Stimulated activated naive B cell treated with anti-CD40 and anti-IgM and Interleukin-4, amounts not matched to agents 10 μg/mL and 1 μg/mL and 100 μg/mL, for 72 hours (primary cell): ENCODE data around the gene IL10RA.
A peak's percentile ranks its signal among the peaks of the same experiment; 100 is the strongest.

ENCODE experiments used
- ATAC-seq, 2 donors: fragments of 150-1000 bp; cut with Tn5 transposase; replicated peaks; 2 replicates each; pipeline ENCODE4 v1.10.0; 2021; ENCODE audit warnings: moderate library complexity in 1 of 2
- DNase-seq: peaks from one replicate; pipeline ENCODE4 v3.0.0; 2021
- H3K27ac Mint-ChIP-seq: one replicate; pipeline ENCODE4 v1.8.0; 2022; ENCODE audit warnings: mild to moderate bottlenecking, mixed read lengths
- H3K27me3 Mint-ChIP-seq, 2 donors: one replicate each; pipeline ENCODE4 v1.8.0; 2022; ENCODE audit warnings: mixed read lengths in 2 of 2
- H3K36me3 Mint-ChIP-seq, 2 donors: one replicate each; pipeline ENCODE4 v1.8.0; 2022; ENCODE audit warnings: mixed read lengths in 2 of 2, mild to moderate bottlenecking in 1 of 2
- H3K4me1 Mint-ChIP-seq, 2 donors: one replicate each; pipeline ENCODE4 v1.8.0; 2022; ENCODE audit warnings: mixed read lengths in 2 of 2, mild to moderate bottlenecking in 1 of 2
- H3K4me3 Mint-ChIP-seq, 2 donors: one replicate each; pipeline ENCODE4 v1.8.0; 2022; ENCODE audit warnings: mild to moderate bottlenecking in 2 of 2, mixed read lengths in 2 of 2, moderate library complexity in 1 of 2
- H3K9me3 Mint-ChIP-seq, 2 donors: one replicate each; pipeline ENCODE4 v1.8.0; 2022; ENCODE audit warnings: mixed read lengths in 2 of 2, mild to moderate bottlenecking in 1 of 2

The IL10RA gene

DNA sequence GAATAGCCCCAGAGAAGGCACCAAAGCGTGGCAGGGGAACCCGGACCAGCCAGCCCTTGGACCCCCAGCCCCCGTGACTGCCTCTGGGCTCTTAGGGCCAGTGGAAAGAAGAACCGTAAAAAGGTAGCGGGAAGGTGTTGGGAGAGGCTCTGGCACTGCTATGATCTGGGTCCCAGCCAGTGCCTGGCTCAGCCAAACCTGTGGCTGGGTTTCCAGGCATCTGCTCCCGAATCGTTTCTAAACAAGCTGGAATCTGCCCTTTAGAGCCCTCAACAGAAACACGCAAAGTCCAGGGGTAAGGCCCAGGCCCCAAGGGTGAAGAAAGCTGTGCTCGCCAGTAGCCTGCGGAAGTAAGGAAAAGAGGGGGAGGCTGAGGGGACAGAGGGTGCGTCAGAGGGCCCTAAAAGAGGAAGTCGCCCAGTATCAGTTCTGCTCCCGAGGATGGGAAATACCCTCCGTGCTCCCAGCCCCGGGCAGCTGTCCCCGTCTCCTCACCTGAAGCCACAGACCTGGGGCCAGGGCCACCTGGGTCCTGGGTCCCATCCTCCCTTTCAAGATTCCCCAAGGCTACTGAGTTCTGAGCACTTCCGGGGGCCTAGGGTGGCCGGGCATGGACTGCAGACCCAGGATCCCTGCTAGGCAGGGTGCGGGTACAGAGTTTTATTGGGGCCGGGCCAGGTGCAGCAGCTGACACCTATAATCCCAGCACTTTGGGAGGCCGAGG is 24.7 kb downstream of the IL10RA start:
- ATAC-seq, result peak; percentile 80 to 85
- Mint-ChIP-seq H3K4me3 (peak overlapping the region; percentile 35 to 53), H3K27me3 (no peaks in the 10 kb centered on the region), H3K4me1 (peaks cover 77 to 100% of the 10 kb centered on the region in 2 donors), H3K36me3 (peaks cover 10 to 21% of the 10 kb centered on the region in 2 donors), H3K27ac (peak overlapping the region; percentile 90), H3K9me3 (peaks cover 5 to 7% of the 10 kb centered on the region in 2 donors)
- DNase-seq, result peak; percentile 92

DNA sequence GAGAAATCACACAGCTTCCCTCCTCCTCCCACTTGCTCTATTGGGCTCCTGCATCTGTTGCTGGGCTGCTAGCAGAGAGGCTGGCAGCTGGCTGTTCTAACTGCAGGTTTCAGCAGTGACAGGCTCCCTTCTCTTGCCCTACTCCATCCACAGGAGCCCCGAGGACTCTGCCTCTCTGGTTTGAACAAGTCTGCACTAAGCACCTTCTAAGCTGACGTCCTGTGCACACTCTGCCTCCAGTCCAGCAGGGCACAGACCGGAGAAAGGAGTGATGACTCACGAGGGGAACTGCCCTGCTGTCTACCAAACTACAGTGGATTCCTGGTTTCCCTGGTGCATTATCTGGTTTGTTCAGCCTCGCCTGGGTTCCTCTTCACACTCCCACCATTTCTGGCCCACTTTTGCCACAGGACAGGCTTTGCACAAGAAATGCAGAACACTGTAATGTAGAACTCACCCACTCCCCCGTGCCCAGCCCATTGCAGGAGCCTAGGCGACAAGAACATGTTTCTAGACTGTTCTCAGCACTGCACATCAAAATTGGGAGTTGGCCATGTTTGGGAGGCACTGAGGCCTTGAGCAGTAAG is 26.0 kb downstream of the IL10RA start:
- Mint-ChIP-seq H3K4me1 (peaks cover 77 to 100% of the 10 kb centered on the region in 2 donors), H3K9me3 (peaks cover 5 to 11% of the 10 kb centered on the region in 2 donors), H3K36me3 (peaks cover 17 to 33% of the 10 kb centered on the region in 2 donors), H3K27ac (peak overlapping the region; percentile 90), H3K27me3 (no peaks in the 10 kb centered on the region), H3K4me3 (peak overlapping the region; percentile 18 to 37)
- peak; percentile 68 for DNase-seq
- ATAC-seq, result peak; percentile 42 to 54

DNA sequence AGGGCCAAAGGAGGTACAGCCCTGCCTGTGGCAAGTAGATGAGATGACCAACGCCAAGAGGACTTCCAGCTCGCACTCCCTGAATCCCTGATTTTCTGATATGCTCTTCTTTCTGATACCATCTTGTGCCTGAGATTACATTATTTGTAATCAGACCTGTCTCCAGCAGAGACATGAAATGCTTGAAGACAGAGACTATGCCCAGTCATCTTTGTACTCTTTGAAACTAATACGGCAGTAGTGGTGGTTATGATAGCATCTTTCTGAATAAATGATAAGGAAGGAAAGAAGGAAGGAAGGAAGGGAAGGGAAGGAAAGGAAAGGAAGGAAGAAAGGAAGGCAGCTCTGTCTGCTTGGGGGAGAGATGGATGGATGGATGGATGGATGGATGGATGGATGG is 27.8 kb downstream of the IL10RA start:
- H3K4me3 Mint-ChIP-seq, result peak overlapping the region in 1 of 2 donors; percentile 28
- peaks cover 24 to 43% of the 10 kb centered on the region in 2 donors for H3K36me3 Mint-ChIP-seq
- DNase-seq (no peak), ATAC-seq (no peak)
- peaks cover 17 to 20% of the 10 kb centered on the region in 2 donors for H3K9me3 Mint-ChIP-seq
- peaks cover 66 to 90% of the 10 kb centered on the region in 2 donors for H3K4me1 Mint-ChIP-seq
- peak overlapping the region; percentile 90 for H3K27ac Mint-ChIP-seq
- no peaks in the 10 kb centered on the region for H3K27me3 Mint-ChIP-seq

DNA sequence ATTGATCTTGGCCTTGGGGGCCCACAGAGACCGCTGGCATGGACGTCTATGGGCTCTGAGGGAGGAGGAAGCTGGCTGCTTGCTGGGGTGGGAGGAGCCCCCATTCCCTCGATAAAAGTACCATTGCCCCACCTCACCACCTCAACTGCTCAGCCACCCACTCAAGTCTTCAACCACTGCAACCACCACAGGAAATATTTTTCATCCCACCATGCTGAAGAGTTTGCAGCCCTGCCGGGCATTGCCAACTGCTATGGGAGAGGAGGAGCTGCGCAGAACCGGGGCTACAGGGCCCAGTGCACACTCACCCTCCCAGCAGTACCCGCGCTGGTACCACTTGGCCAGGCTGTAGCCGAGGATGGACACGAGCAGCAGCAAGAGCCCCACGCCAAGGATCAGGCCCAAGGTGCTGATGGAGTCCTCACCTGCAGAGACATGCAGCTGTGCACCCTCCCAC is 29.2 kb downstream of the IL10RA start:
- Mint-ChIP-seq H3K27me3 (no peaks in the 10 kb centered on the region), H3K4me1 (peaks cover 56 to 76% of the 10 kb centered on the region in 2 donors), H3K9me3 (peaks cover 23 to 24% of the 10 kb centered on the region in 2 donors), H3K4me3 (peak overlapping the region; percentile 61 to 62), H3K27ac (peak overlapping the region; percentile 90), H3K36me3 (peaks cover 24 to 45% of the 10 kb centered on the region in 2 donors)
- ATAC-seq, result no peak
- DNase-seq, result peak; percentile 31

DNA sequence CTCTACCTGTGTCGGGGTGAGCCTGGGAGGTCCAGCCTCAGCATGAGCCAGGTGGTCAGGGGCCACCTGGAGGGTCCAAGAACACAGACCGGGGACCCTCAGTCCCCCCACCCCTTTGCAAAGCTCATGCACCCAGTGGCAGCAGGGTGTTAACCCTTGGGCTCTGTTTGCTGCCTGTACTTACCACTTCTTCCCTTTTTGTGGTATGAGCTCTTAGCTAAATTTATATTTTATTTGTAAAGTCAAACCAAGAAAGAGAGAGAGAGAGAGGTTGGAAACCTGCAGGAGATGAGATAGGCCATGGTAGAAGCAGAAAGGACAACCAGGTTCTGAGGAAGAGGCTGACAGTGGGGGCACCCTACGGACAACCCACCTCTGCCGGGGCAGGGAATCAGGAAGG is 29.9 kb downstream of the IL10RA start:
- Mint-ChIP-seq H3K27ac (peak overlapping the region; percentile 90), H3K4me3 (peak overlapping the region; percentile 61 to 62), H3K36me3 (peaks cover 24 to 45% of the 10 kb centered on the region in 2 donors), H3K27me3 (no peaks in the 10 kb centered on the region), H3K4me1 (peaks cover 49 to 69% of the 10 kb centered on the region in 2 donors), H3K9me3 (peaks cover 26 to 27% of the 10 kb centered on the region in 2 donors)
- DNase-seq, result no peak
- ATAC-seq, result peak; percentile 54 to 58

DNA sequence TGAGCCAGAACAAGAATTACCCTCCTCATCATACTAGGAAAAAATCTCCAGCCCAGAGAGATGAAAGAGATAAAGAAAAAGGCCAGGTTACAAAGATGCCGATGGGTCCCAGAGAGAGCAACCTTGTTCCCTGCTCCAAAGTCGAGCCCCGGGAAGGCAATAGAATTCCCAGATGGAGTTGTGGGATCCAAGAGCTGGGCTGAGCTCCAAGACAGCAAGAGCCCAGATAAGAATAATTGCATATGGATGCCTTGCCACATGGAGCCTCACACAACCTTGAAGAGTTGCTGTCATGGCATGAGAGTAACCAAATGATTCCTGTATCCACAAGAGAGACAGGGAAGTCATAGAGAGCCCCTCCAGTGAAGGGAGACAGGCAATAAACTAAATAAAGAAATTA is 30.9 kb downstream of the IL10RA start:
- ATAC-seq (no peak), DNase-seq (no peak)
- H3K36me3 Mint-ChIP-seq, result peaks cover 24 to 45% of the 10 kb centered on the region in 2 donors
- H3K9me3 Mint-ChIP-seq, result peaks cover 26 to 27% of the 10 kb centered on the region in 2 donors
- H3K4me3 Mint-ChIP-seq, result no peak overlapping the region
- no peaks in the 10 kb centered on the region for H3K27me3 Mint-ChIP-seq
- peaks cover 41 to 59% of the 10 kb centered on the region in 2 donors for H3K4me1 Mint-ChIP-seq
- no peak overlapping the region for H3K27ac Mint-ChIP-seq

DNA sequence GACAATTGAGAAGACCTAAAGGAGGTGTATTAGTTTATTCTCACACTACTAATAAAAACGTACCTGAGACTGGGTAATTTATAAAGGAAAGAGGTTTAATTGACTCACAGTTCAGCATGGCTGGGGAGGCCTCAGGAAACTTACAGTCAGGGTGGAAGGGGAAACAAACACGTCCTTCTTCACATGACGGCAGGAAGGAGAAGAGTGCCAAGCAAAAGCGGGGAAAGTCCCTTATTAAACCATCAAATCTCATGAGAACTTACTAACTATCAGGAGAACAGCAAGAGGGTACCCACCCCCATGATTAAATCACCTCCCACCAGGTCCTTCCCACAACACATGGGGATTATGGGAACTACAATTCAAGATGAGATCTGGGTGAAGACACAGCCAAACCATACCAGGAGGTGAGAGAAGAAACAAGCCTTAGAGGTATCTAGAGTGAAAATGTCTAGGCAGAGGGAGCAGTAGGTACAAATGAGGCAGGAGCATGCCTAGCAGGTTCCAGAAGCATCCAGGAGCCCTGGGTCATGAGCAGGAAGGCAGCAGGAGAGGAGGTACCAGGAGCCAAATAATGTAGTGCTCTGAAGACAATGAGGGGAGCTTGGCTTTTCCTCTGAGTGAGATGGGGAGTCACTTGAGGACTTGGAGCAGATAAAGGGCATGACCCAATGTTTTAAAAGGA is 31.6 kb downstream of the IL10RA start:
- DNase-seq (no peak), ATAC-seq (no peak)
- peaks cover 37 to 53% of the 10 kb centered on the region in 2 donors for H3K4me1 Mint-ChIP-seq
- peaks cover 24 to 45% of the 10 kb centered on the region in 2 donors for H3K36me3 Mint-ChIP-seq
- H3K27ac Mint-ChIP-seq, result no peak overlapping the region
- H3K9me3 Mint-ChIP-seq, result peaks cover 26 to 27% of the 10 kb centered on the region in 2 donors
- H3K27me3 Mint-ChIP-seq, result no peaks in the 10 kb centered on the region
- no peak overlapping the region for H3K4me3 Mint-ChIP-seq

DNA sequence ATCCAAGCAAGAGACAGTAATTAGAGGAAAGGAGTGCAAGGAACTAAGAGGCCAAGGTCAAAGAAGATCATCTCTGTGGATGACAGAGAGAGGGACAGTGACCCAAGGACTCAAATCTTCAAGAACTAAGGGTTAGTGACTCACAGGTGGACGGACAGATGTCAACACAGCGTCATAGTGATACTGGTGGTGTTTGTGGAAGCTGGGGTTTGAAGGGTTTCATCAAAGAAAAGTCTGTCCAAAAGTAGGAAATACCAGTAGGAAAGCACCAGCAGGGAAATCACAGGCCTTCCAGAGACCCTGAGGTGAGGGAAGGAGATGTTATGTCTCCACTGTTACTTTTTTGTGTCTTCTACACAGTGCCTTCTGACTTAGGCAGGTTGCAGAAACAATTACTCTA is 32.2 kb downstream of the IL10RA start:
- DNase-seq (no peak), ATAC-seq (no peak)
- H3K4me3 Mint-ChIP-seq, result no peak overlapping the region
- peaks cover 31 to 46% of the 10 kb centered on the region in 2 donors for H3K4me1 Mint-ChIP-seq
- H3K9me3 Mint-ChIP-seq, result peaks cover 26 to 27% of the 10 kb centered on the region in 2 donors
- no peaks in the 10 kb centered on the region for H3K27me3 Mint-ChIP-seq
- H3K36me3 Mint-ChIP-seq, result peaks cover 21 to 41% of the 10 kb centered on the region in 2 donors
- H3K27ac Mint-ChIP-seq, result no peak overlapping the region

DNA sequence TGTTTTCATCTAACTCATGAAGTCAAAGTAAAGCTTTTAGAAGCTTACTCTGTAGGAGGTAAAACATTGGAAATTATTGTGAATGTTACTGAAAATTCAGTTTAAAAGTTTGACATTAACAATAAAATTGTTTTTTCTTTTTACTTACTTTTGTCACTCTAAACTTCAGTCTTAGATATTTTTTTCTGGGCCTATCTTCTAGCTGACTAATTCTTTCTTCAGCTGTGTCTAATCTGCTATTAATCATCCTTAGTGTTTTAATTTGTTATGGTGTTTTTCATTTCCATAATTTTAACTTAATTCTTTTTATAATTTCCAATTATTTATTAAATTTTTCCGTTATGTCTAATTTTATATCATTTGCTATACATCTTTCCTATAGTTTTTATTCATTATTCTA is 35.0 kb downstream of the IL10RA start:
- H3K36me3 Mint-ChIP-seq, result peaks cover 17 to 26% of the 10 kb centered on the region in 2 donors
- ATAC-seq (no peak), DNase-seq (no peak)
- H3K4me3 Mint-ChIP-seq, result no peak overlapping the region
- no peaks in the 10 kb centered on the region for H3K27me3 Mint-ChIP-seq
- peaks cover 22 to 25% of the 10 kb centered on the region in 2 donors for H3K9me3 Mint-ChIP-seq
- H3K27ac Mint-ChIP-seq, result no peak overlapping the region
- peaks cover 17 to 30% of the 10 kb centered on the region in 2 donors for H3K4me1 Mint-ChIP-seq

DNA sequence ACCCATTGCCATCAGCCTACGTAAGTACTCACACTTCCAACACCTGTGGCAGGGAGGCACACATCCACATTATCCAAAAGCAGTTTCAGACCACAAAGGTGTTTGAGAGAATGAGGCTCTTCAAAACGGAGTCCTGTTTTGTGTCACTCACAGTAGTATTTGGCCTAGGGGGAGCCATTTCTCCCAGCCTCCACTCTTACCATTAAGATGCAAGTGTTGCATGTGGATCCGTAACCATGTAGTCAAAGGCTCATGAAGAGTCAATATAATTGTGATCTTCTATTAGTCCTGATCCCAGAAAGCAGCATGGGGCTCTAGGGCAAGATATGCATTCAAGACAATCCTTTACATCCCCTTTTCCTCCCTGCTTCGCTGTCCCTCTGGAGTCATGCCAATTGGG is 41.5 kb downstream of the IL10RA start:
- Mint-ChIP-seq H3K27me3 (no peaks in the 10 kb centered on the region), H3K27ac (no peak overlapping the region), H3K4me3 (no peak overlapping the region), H3K36me3 (no peaks in the 10 kb centered on the region), H3K4me1 (peaks cover 17 to 36% of the 10 kb centered on the region in 2 donors), H3K9me3 (peaks cover 0 to 5% of the 10 kb centered on the region in 2 donors)
- DNase-seq (no peak), ATAC-seq (no peak)

DNA sequence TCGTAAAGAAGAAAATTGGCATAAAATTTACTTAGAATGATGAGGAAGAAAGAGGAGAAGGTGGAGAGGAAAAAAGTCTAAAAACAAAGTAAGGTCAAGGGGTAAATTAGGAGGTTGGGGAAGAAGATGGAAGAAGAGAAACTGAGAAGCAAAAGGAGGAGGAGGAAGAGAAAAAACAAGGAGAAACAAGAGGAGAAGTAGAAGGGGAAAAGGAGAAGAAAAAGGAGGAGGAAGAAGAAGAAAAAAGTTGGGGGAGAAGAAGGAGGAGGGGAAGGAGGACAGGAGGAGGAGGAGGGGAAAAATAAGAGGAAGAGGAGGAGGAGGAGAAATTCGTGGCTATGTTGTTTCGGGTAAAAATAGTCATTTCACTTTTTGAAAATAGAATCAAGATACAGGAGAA is 42.4 kb downstream of the IL10RA start:
- Mint-ChIP-seq H3K27ac (no peak overlapping the region), H3K4me3 (no peak overlapping the region), H3K4me1 (peaks cover 19 to 36% of the 10 kb centered on the region in 2 donors), H3K27me3 (no peaks in the 10 kb centered on the region), H3K36me3 (no peaks in the 10 kb centered on the region), H3K9me3 (peaks cover 0 to 5% of the 10 kb centered on the region in 2 donors)
- no peak for ATAC-seq
- no peak for DNase-seq

DNA sequence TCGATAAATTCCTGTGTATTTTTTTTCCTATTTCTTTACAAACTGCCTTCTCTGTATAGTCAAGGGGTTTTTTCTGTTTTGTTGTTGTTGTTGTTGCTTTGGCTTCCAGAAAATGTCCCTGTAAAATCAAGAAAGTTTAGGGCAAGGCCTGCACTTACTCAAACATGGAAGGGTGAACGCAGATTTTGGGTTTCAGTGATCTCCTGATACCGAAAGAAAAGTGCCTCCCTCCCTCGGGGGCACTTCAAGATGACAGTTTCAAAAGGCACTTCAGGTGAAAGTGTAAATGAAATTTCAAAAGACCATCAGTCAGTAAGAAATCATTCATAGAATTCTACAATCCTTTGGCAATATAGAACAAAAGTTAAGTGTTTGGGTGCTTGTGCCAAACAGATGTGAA is 47.2 kb downstream of the IL10RA start:
- peak in 1 of 2 donors; percentile 29 for ATAC-seq
- H3K36me3 Mint-ChIP-seq, result no peaks in the 10 kb centered on the region
- H3K27ac Mint-ChIP-seq, result peak overlapping the region; percentile 37
- H3K4me3 Mint-ChIP-seq, result no peak overlapping the region
- no peak for DNase-seq
- peaks cover 10 to 23% of the 10 kb centered on the region in 2 donors for H3K4me1 Mint-ChIP-seq
- H3K9me3 Mint-ChIP-seq, result peaks cover 0 to 2% of the 10 kb centered on the region in 2 donors
- no peaks in the 10 kb centered on the region for H3K27me3 Mint-ChIP-seq

DNA sequence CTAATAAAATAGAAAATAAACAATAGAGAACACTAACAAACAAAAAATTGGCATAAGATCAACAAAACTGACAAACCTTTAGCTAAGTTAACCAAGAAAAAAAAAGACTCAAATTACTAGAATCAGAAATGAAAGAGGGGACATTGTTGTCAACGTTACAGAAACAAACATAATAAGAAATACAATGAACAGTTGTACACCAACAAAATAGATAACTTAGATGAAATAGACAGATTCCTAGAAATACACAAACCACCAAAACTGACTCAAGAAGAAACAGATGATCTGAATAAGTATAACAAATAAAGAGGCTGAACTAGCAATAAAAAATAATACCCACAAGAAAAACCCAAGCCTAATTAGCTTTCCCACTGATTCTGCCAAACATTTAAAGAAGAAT is 55.9 kb downstream of the IL10RA start:
- ATAC-seq (no peak), DNase-seq (no peak)
- H3K36me3 Mint-ChIP-seq, result no peaks in the 10 kb centered on the region
- no peak overlapping the region for H3K4me3 Mint-ChIP-seq
- no peak overlapping the region for H3K27ac Mint-ChIP-seq
- H3K4me1 Mint-ChIP-seq, result peaks cover 19 to 38% of the 10 kb centered on the region in 2 donors
- no peaks in the 10 kb centered on the region for H3K9me3 Mint-ChIP-seq
- H3K27me3 Mint-ChIP-seq, result peaks cover 0 to 4% of the 10 kb centered on the region in 2 donors

DNA sequence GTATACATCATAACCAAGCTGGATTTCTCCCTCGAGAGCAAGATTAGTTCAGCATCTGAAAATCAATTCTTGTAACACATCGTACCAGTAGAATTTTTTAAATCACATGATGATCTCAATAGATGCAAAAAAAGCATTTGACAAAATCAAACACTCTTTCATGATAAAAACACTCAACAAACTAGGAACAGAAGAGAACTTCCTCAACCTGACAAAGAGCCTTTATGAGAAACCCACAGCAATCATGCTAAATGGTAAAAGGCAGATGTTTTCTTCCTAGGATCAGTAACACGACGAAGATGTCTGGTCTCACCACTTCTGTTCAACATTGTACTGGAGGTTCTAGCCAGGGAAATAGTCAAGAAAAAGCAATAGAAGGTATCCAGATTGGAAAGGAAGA is 56.6 kb downstream of the IL10RA start:
- no peak for DNase-seq
- peaks cover 22 to 44% of the 10 kb centered on the region in 2 donors for H3K4me1 Mint-ChIP-seq
- H3K36me3 Mint-ChIP-seq, result no peaks in the 10 kb centered on the region
- no peaks in the 10 kb centered on the region for H3K9me3 Mint-ChIP-seq
- H3K27ac Mint-ChIP-seq, result no peak overlapping the region
- no peak overlapping the region for H3K4me3 Mint-ChIP-seq
- H3K27me3 Mint-ChIP-seq, result peaks cover 0 to 4% of the 10 kb centered on the region in 2 donors
- ATAC-seq, result no peak
